Measurements from ENCODE around the gene ARMC8. TPM values are rescaled to one million over a fixed set of nuclear protein-coding genes. Genes with fewer than 3 reads are reported as not detected.

ARMC8 gene
- total and polyA plus RNA-seq, 2 donors (not counting 1 experiment from before 2014, with no cell fraction given), result 35.3 to 81.1 TPM

DNA sequence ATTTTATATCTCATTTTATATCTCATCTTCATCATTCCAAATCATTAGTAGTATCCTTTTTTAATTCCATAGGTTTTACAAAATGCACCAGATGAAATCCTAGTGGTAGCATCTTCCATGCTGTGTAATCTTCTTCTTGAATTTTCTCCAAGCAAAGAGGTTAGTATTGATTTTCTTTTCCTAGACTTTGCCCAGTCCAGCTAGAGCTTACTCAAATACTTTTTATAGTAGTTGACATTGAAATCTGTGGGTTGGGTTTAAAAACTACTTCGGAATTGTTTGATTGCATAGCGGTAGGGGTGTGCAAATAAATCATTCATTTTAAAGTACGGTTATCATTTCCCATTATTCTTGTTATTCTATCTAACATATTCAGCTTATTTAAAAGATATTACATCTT is 80.0 kb downstream of the ARMC8 start:
- no peak overlapping the region for H2AFZ ChIP-seq (ENCODE audit: insufficient read depth, low read depth, low read length, poor library complexity, severe bottlenecking)
- Mint-ChIP-seq H3K27me3 (no peaks in the 10 kb centered on the region), H3K4me1 (peaks cover 3% of the 10 kb centered on the region), H3K4me3 (no peak overlapping the region), H3K27ac (no peak overlapping the region), H3K9me3 (ENCODE audit: insufficient read depth) (no peaks in the 10 kb centered on the region)
- no peaks in the 10 kb centered on the region for H3K4me1 ChIP-seq (ENCODE audit: control insufficient read depth in 2 of 2, insufficient read depth in 2 of 2, low read length in 2 of 2)
- no peaks in the 10 kb centered on the region for H3K79me2 ChIP-seq (ENCODE audit: control insufficient read depth, insufficient read depth, low read length)
- no peak for TF ChIP-seq EZH2 (IDR thresholded peaks at IDR 0.05; ENCODE audit: borderline replicate concordance, insufficient read depth, low read depth, low read length, poor library complexity, severe bottlenecking)
- TF ChIP-seq, protein P1, sequence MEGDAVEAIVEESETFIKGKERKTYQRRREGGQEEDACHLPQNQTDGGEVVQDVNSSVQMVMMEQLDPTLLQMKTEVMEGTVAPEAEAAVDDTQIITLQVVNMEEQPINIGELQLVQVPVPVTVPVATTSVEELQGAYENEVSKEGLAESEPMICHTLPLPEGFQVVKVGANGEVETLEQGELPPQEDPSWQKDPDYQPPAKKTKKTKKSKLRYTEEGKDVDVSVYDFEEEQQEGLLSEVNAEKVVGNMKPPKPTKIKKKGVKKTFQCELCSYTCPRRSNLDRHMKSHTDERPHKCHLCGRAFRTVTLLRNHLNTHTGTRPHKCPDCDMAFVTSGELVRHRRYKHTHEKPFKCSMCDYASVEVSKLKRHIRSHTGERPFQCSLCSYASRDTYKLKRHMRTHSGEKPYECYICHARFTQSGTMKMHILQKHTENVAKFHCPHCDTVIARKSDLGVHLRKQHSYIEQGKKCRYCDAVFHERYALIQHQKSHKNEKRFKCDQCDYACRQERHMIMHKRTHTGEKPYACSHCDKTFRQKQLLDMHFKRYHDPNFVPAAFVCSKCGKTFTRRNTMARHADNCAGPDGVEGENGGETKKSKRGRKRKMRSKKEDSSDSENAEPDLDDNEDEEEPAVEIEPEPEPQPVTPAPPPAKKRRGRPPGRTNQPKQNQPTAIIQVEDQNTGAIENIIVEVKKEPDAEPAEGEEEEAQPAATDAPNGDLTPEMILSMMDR (IDR thresholded peaks at IDR 0.05), result no peak
- intact Hi-C loops (cut with micrococcal nuclease), result no loop called here
- H3K4me3 ChIP-seq (ENCODE audit: control extremely low read depth in 1 of 5, extremely low read depth in 1 of 5, insufficient read depth in 1 of 5, low read depth in 2 of 5, low read length in 4 of 5), result no peak overlapping the region
- no peaks in the 10 kb centered on the region for H3K9me3 ChIP-seq (ENCODE audit: control extremely low read depth in 1 of 3, control insufficient read depth in 2 of 3, insufficient read depth in 1 of 3, low read length in 2 of 3)
- H3K4me2 ChIP-seq (replicated peaks; ENCODE audit: low read depth, low read length, poor library complexity, severe bottlenecking), result no peak overlapping the region
- no peak overlapping the region for H3K9ac ChIP-seq (ENCODE audit: low read length)
- DNase-seq (no peak), ATAC-seq (ENCODE audit: low read depth) (no peak)
- CTCF ChIA-PET, result no interaction called here
- peaks cover 5 to 38% of the 10 kb centered on the region in 2 experiments for H3K36me3 ChIP-seq (replicated peaks in 1 of 2; ENCODE audit: control extremely low read depth in 1 of 2, control insufficient read depth in 1 of 2, extremely low read depth in 1 of 2, insufficient read depth in 2 of 2, low read length in 1 of 2)
- no CpG with 5 or more reads among the region's 3 CpGs for WGBS (ENCODE audit: insufficient coverage)
- H3K27ac ChIP-seq (ENCODE audit: low read length in 2 of 2), result no peak overlapping the region
- H3K27me3 ChIP-seq (replicated peaks in 1 of 4; ENCODE audit: control extremely low read depth in 1 of 4, control insufficient read depth in 3 of 4, insufficient read depth in 4 of 4, low read length in 3 of 4), result no peaks in the 10 kb centered on the region
- POLR2A ChIA-PET, result no interaction called here
- no peaks in the 10 kb centered on the region for H4K20me1 ChIP-seq (ENCODE audit: control insufficient read depth, insufficient read depth, low read length, poor library complexity, severe bottlenecking)

- H3K9me3 Mint-ChIP-seq (ENCODE audit: insufficient read depth), result no peaks in the 10 kb centered on the region
- Histone ChIP-seq H3K4me3 (ENCODE audit: control extremely low read depth in 1 of 5, extremely low read depth in 1 of 5, insufficient read depth in 1 of 5, low read depth in 2 of 5, low read length in 4 of 5) (no peak overlapping the region), H4K20me1 (ENCODE audit: control insufficient read depth, insufficient read depth, low read length, poor library complexity, severe bottlenecking) (no peaks in the 10 kb centered on the region), H3K9ac (ENCODE audit: low read length) (no peak overlapping the region), H2AFZ (ENCODE audit: insufficient read depth, low read depth, low read length, poor library complexity, severe bottlenecking) (no peak overlapping the region), H3K27me3 (replicated peaks in 1 of 4; ENCODE audit: control extremely low read depth in 1 of 4, control insufficient read depth in 3 of 4, insufficient read depth in 4 of 4, low read length in 3 of 4) (no peaks in the 10 kb centered on the region), H3K36me3 (replicated peaks in 1 of 2; ENCODE audit: control extremely low read depth in 1 of 2, control insufficient read depth in 1 of 2, extremely low read depth in 1 of 2, insufficient read depth in 2 of 2, low read length in 1 of 2) (peaks cover 16 to 50% of the 10 kb centered on the region in 2 experiments), H3K4me2 (replicated peaks; ENCODE audit: low read depth, low read length, poor library complexity, severe bottlenecking) (no peak overlapping the region), H3K9me3 (ENCODE audit: control extremely low read depth in 1 of 3, control insufficient read depth in 2 of 3, insufficient read depth in 1 of 3, low read length in 2 of 3) (no peaks in the 10 kb centered on the region), H3K4me1 (ENCODE audit: control insufficient read depth in 2 of 2, insufficient read depth in 2 of 2, low read length in 2 of 2) (no peaks in the 10 kb centered on the region), H3K27ac (ENCODE audit: low read length in 2 of 2) (no peak overlapping the region), H3K79me2 (ENCODE audit: control insufficient read depth, insufficient read depth, low read length) (no peaks in the 10 kb centered on the region)
- peaks cover 3% of the 10 kb centered on the region for H3K4me1 Mint-ChIP-seq
- no peak overlapping the region for H3K27ac Mint-ChIP-seq
- ATAC-seq (ENCODE audit: low read depth) (no peak), DNase-seq (no peak)
- POLR2A ChIA-PET, result no interaction called here
- TF ChIP-seq, protein P1 (IDR thresholded peaks at IDR 0.05), result no peak
- no peak for TF ChIP-seq EZH2 (IDR thresholded peaks at IDR 0.05; ENCODE audit: borderline replicate concordance, insufficient read depth, low read depth, low read length, poor library complexity, severe bottlenecking)
- intact Hi-C loops (cut with micrococcal nuclease), result no loop called here
- CTCF ChIA-PET, result no interaction called here
- H3K27me3 Mint-ChIP-seq, result no peaks in the 10 kb centered on the region
- H3K4me3 Mint-ChIP-seq, result no peak overlapping the region
- WGBS (ENCODE audit: insufficient coverage), result no CpG with 5 or more reads among the region's 2 CpGs
Measured at GRCh38 chr3:138270245-138270644, 83.1 kb downstream of the ARMC8 start.

All from B cell (primary cell).